HG02678 (cell line): ENCODE results near the gene TULP4.
"Not testable (repeated sequence)": the region's sequence is repeated elsewhere in the genome, so short reads cannot be mapped to it uniquely, and the experiment has no call there.

Experiments
- ATAC-seq: cut with Tn5 transposase; IDR thresholded peaks from one replicate; pipeline ENCODE4 v1.9.1; 2021; ENCODE audit warnings: mild to moderate bottlenecking, moderate library complexity; ENCODE audit not compliant: unreplicated experiment

Gene TULP4

GRCh38 chr6:158295976-158296853 lies 16.1 kb upstream of the TULP4 start:
- not testable (repeated sequence) for ATAC-seq

GRCh38 chr6:158296854-158297324 lies 15.4 kb upstream of the TULP4 start:
- ATAC-seq, result not testable (repeated sequence)

GRCh38 chr6:158297657-158298056 lies 14.6 kb upstream of the TULP4 start:
- ATAC-seq, result not testable (repeated sequence)

- not testable (repeated sequence) for ATAC-seq
These were observed 11.7 kb upstream of the TULP4 start for GRCh38 chr6:158300306-158301143.

- ATAC-seq, result not testable (repeated sequence)
These were observed 10.7 kb upstream of the TULP4 start for GRCh38 chr6:158301561-158301960.

GRCh38 chr6:158302195-158302796 lies 10.0 kb upstream of the TULP4 start:
- not testable (repeated sequence) for ATAC-seq

GRCh38 chr6:158303210-158303731 lies 9.0 kb upstream of the TULP4 start:
- no peak for ATAC-seq

DNA sequence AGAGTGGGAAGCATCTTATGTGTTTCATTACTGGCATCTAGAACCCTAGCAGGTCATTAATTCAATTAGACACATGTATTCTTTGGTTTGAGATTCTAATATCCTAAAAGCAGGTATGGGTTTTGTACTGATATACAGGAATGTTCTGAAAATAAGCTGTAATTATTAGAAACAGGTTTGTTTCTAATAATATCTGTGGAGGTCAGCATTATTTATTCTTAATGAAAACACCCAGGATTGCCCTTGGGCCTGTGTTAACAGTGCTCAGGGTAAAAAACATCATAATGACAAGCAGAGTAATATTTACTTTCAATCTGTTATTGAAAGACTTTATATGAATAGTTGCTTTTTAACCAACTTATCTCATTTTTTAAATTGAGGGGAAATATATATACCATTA lies 8.0 kb upstream of the TULP4 start:
- ATAC-seq, result no peak

GRCh38 chr6:158309814-158310213 lies 2.5 kb upstream of the TULP4 start:
- ATAC-seq, result no peak

GRCh38 chr6:158311193-158311592 lies 1.1 kb upstream of the TULP4 start:
- ATAC-seq, result no peak

- ATAC-seq, result no peak
These were observed 639 bp upstream of the TULP4 start for GRCh38 chr6:158311626-158312025.

GRCh38 chr6:158312672-158313397 lies 570 bp downstream of the TULP4 start:
- no peak for ATAC-seq

GRCh38 chr6:158313989-158314388 lies 1.7 kb downstream of the TULP4 start:
- ATAC-seq, result peak; percentile 62

GRCh38 chr6:158314737-158315136 lies 2.5 kb downstream of the TULP4 start:
- ATAC-seq, result no peak

DNA sequence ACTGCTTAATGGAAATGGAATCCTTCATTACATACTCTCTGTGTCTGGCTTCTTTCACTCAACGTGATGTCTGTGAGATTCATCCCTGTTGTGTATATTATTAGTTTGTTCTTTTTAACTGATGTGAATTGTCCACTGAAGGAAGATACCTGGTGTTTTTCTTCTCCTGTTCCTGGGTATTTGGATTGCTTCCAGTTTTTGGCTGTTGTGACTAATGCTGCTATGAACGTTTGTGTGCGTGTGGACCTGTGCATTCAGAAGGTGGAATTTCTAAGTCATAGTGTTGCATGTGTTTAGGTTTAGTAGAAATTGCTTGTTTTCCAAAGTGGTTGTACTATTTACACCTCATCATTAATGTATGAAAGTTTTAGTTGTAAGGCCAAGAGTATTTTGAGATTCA lies 3.8 kb downstream of the TULP4 start:
- ATAC-seq, result no peak

DNA sequence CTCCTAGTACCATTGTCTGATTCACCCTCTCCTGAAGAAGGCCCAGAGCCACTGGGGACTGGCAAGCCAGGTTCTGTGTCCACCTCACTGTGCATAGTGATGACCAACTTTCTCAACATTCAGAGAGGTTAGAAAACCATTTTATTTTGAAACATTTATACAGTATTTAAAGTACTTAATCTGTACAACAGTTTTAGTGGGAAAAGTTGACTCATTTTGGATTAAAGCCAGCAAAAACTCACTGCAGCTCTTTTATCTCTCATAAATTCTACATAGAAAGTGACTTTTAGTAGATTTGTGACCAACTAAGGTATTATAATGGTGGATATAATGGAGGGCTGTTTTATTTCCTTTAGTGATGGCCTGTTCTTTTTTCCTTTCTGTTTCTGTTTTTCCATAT lies 9.7 kb downstream of the TULP4 start:
- ATAC-seq, result no peak

DNA sequence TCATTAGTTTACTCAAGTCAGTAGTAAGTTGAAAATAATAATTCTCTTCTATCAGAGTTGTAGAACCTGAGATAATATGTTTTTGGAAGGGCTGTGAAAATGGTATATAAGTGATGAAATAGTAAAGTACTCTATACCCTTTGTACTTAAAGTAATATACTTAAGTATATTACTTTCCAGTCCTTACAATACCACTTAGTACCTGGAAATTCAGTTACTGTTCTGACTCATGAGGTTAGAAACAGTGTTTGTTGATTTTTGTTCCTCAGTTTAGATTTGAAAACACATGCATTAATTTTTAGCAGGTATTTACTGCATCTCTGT lies 10.1 kb downstream of the TULP4 start:
- no peak for ATAC-seq

- ATAC-seq, result peak; percentile 62
These were observed 10.7 kb downstream of the TULP4 start for GRCh38 chr6:158322724-158323560.

DNA sequence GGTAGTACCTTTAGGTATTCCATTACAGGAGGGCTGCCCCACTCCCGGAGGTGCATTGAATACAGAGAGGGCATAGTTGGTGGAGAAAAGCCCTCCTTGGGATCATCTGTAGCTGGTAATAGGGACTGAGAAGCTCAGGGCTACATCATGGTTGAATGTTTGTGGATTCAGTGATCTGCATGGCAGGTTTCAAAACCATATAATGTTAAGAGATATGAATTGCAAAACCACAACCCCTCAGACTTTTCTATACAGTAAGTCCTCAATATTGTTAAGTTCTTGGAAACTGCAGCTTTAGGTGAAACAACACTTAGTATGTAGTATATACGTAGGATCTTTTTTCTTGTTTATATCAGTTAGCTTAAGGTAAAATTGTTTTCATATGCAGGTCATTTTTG lies 11.3 kb downstream of the TULP4 start:
- peak; percentile 40 for ATAC-seq

DNA sequence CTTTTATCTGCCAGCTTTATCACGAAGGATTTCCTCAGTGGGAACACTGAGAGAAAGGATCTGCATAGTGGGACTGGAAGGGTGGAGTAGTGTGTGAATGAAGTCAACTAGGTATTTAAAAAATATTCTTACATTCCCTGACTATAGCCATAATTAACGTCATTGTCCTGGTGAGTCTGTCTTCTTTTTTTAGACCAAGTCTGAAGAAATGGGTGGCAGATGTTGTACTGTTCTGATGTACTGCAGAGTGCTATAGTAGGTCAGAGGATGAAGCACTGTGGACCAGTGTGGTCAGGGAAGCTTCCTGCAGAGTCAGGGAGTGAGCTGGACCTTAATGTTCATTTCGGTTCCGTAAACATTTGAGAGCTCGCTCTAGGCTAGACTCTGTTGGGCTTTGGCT lies 11.9 kb downstream of the TULP4 start:
- no peak for ATAC-seq
